PC-3 (cell line): ENCODE measurements around the gene ISCA2. TPM values are rescaled to one million over a fixed set of nuclear protein-coding genes. Genes with fewer than 3 reads are reported as not detected.

ENCODE experiments used
- ATAC-seq: fragments of 200-7000 bp; cut with Tn5 transposase; 2 replicates; pipeline ENCODE4 v1.9.1; 2020; ENCODE audit warnings: mild to moderate bottlenecking, moderate library complexity
- BruUV-seq: library from RNA; stranded (reverse); fragments of 400-500 nt; replicated peaks from 2 replicates; lab custom pipeline; 2021; lab: Mats Ljungman, UMichigan
- CTCF ChIA-PET: fragments of 300-600 bp; sonication (Branson Sonifier 250); formaldehyde crosslinking; loops from one replicate; lab custom pipeline; 2022; ENCODE audit warnings: antibody characterized with exemption; lab: Charles Lee
- POLR2A ChIA-PET: fragments of 300-600 bp; sonication (Branson Sonifier 250); formaldehyde crosslinking; loops from one replicate; lab custom pipeline; 2022; ENCODE audit warnings: antibody characterized with exemption; ENCODE audit not compliant: unreplicated experiment; lab: Charles Lee
- DNase-seq: peaks from one replicate; pipeline ENCODE4 v3.0.0-alpha.2; 2015
- H2AFZ ChIP-seq: fragments of 300-600 bp; sonication (generic); 2 replicates; pipeline ENCODE4 v1.6.0; 2016; ENCODE audit warnings: antibody characterized with exemption, low read length
- H3F3A ChIP-seq: fragments of 300-600 bp; sonication (generic); one replicate; pipeline ENCODE4 v1.6.0; 2017; ENCODE audit warnings: antibody characterized with exemption, low read length, control low read depth, mild to moderate bottlenecking; ENCODE audit not compliant: unreplicated experiment
- H3K27ac ChIP-seq: fragments of 300-600 bp; sonication (generic); 2 replicates; pipeline ENCODE4 v1.5.1; 2016; ENCODE audit warnings: mild to moderate bottlenecking, low read length
- H3K27me3 ChIP-seq: fragments of 300-600 bp; sonication (generic); 2 replicates; pipeline ENCODE4 v1.6.1; 2016; ENCODE audit warnings: low read length, mixed read lengths
- H3K36me3 ChIP-seq: fragments of 300-600 bp; sonication (generic); 2 replicates; pipeline ENCODE4 v1.6.1; 2016; ENCODE audit warnings: low read depth, mixed run types, low read length, mixed read lengths
- H3K4me1 ChIP-seq: fragments of 300-600 bp; sonication (generic); 2 replicates; pipeline ENCODE4 v1.5.1; 2016; ENCODE audit warnings: low read length; ENCODE audit not compliant: insufficient read depth
- H3K4me2 ChIP-seq: fragments of 300-600 bp; sonication (generic); 2 replicates; pipeline ENCODE4 v1.6.0; 2016; ENCODE audit warnings: low read length
- H3K4me3 ChIP-seq: fragments of 300-600 bp; sonication (generic); 2 replicates; pipeline ENCODE4 v1.5.1; 2016; ENCODE audit warnings: mild to moderate bottlenecking, low read length, mixed read lengths
- H3K79me2 ChIP-seq: fragments of 300-600 bp; sonication (generic); 2 replicates; pipeline ENCODE4 v1.6.1; 2017; ENCODE audit warnings: low read length, mixed read lengths
- H3K9ac ChIP-seq: fragments of 300-600 bp; sonication (generic); 2 replicates; pipeline ENCODE4 v1.6.0; 2016; ENCODE audit warnings: mild to moderate bottlenecking, low read length
- H3K9me2 ChIP-seq: fragments of 300-600 bp; sonication (generic); replicated peaks from 2 replicates; pipeline ENCODE4 v1.6.1; 2016; ENCODE audit warnings: mixed run types, low read length, mixed read lengths
- H3K9me3 ChIP-seq: fragments of 300-600 bp; sonication (generic); 2 replicates; pipeline ENCODE4 v1.6.1; 2016; ENCODE audit warnings: low read length, mixed read lengths
- H4K20me1 ChIP-seq: fragments of 300-600 bp; sonication (generic); 2 replicates; pipeline ENCODE4 v1.6.1; 2016; ENCODE audit warnings: low read length, mixed read lengths
- CTCF ChIP-seq: fragments of 300-600 bp; sonication (generic); conservative IDR thresholded peaks from 2 replicates; pipeline ENCODE4 v1.5.1; 2017; ENCODE audit warnings: antibody characterized with exemption, low read depth, mild to moderate bottlenecking, low read length
- EZH2 ChIP-seq: fragments of 300-600 bp; sonication (generic); IDR thresholded peaks from one replicate; pipeline ENCODE4 v1.6.1; 2017; ENCODE audit warnings: antibody characterized with exemption, mild to moderate bottlenecking, low read length; ENCODE audit not compliant: unreplicated experiment
- EZH2phosphoT487 ChIP-seq: fragments of 300-600 bp; sonication (generic); IDR thresholded peaks from 2 replicates; pipeline ENCODE4 v1.6.1; 2018; ENCODE audit warnings: mild to moderate bottlenecking, antibody characterized with exemption, low read length, borderline replicate concordance
- intact Hi-C: fragments of 100-400 bp; cut with micrococcal nuclease; formaldehyde crosslinking; loops from 2 replicates; pipeline ENCODE4 v1.9.0; 2023
- total RNA-seq: library from RNA; depleted of rRNA; stranded (reverse); fragments of >200 nt; gene quantifications from 2 replicates; pipeline ENCODE4 v1.2.3, GENCODE V29; 2014

ISCA2 gene
- total RNA-seq, 1 experiment from 2014 or later, result 30.1 TPM

DNA sequence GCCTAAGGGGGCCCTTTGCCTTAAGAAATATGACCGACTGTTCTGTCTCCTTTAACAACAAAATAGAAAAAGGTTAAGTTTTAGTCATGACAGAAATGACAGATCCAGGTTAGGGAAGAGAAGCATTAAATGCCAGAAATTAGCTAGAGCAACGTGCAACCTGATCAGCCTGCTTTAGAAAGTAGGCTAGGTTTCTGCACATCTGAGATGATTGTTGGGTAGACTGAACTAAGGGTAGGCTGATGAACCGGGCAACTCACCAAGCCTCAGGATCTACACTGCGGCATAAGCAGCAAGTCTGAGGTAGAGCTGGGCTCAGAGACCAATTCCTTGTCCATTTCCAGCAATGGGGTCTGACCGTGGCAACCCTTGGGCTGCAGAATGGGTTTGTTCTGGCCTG is 29.9 kb upstream of the ISCA2 start:
- Histone ChIP-seq H2AFZ (no peak overlapping the region), H3K9me2 (no peaks in the 10 kb centered on the region), H3K9me3 (no peaks in the 10 kb centered on the region), H3K4me1 (no peaks in the 10 kb centered on the region), H3K9ac (no peak overlapping the region), H3K27me3 (no peaks in the 10 kb centered on the region), H3K4me2 (no peak overlapping the region), H4K20me1 (no peaks in the 10 kb centered on the region), H3K27ac (no peak overlapping the region), H3K4me3 (no peak overlapping the region), H3K36me3 (no peaks in the 10 kb centered on the region), H3K79me2 (no peaks in the 10 kb centered on the region), H3F3A (no peaks in the 10 kb centered on the region)
- no peak for TF ChIP-seq CTCF
- TF ChIP-seq EZH2, result no peak
- intact Hi-C loops, result no loop called here
- no TSS peak for BruUV-seq
- no peak for ATAC-seq
- no peak for DNase-seq
- ChIA-PET POLR2A (interaction anchor here (0.7 kb wide), 1 partner anchor 30 kb away, joined by 5 read pairs; the partner anchor contains the start of genes ISCA2 and NPC2), CTCF (no interaction called here)

DNA sequence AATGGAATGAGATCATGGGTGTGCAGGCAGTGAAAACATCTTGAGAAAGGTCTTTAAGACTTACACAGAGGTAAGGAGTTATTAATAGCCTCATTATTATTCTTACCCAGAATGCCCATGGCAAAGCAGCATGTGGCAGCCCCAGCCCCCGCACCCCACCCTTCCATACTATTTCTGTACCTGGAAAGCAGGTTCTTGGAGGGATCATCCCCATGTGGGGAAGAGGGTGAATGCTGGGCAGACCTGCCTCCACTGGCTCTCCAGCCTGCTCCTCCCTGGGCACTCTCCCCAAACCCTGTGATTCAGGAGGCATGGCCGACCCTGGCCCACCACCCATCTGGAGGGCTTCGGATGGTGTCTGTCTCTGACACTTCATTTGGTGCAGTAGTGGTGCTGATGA is 28.8 kb upstream of the ISCA2 start:
- Histone ChIP-seq H3K36me3 (no peaks in the 10 kb centered on the region), H3K9me2 (no peaks in the 10 kb centered on the region), H3F3A (no peaks in the 10 kb centered on the region), H3K4me3 (no peak overlapping the region), H3K27me3 (no peaks in the 10 kb centered on the region), H3K27ac (no peak overlapping the region), H3K4me2 (no peak overlapping the region), H3K9ac (no peak overlapping the region), H3K4me1 (no peaks in the 10 kb centered on the region), H4K20me1 (no peaks in the 10 kb centered on the region), H2AFZ (no peak overlapping the region), H3K79me2 (no peaks in the 10 kb centered on the region), H3K9me3 (no peaks in the 10 kb centered on the region)
- ChIA-PET CTCF (no interaction called here), POLR2A (no interaction called here)
- no TSS peak for BruUV-seq
- intact Hi-C loops, result no loop called here
- DNase-seq (no peak), ATAC-seq (no peak)
- TF ChIP-seq EZH2phosphoT487 (no peak), EZH2 (no peak), CTCF (no peak)

DNA sequence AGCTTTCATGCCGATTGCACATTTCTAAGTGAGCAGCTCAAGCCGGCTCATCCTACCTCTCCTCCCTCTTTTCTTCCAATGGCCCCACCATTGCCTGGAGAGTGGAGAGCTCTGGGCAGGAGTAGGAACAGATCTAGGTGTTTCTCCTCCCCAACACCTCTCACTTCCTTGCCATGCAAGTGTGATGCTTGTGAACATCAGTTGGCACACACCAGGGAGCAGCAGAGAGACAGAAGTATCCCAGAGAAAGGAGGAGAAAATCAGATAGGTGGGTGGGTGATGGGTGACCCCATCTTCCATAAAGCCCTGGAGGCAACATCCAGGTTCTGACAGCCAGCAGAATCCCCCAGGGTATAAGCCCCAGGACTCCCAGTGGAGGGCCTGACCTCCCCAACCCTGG is 28.2 kb upstream of the ISCA2 start:
- Histone ChIP-seq H3F3A (no peaks in the 10 kb centered on the region), H3K9me3 (no peaks in the 10 kb centered on the region), H3K27me3 (no peaks in the 10 kb centered on the region), H4K20me1 (no peaks in the 10 kb centered on the region), H3K4me2 (no peak overlapping the region), H3K4me3 (no peak overlapping the region), H3K79me2 (no peaks in the 10 kb centered on the region), H3K9me2 (no peaks in the 10 kb centered on the region), H3K36me3 (no peaks in the 10 kb centered on the region), H3K9ac (no peak overlapping the region), H3K4me1 (no peaks in the 10 kb centered on the region), H2AFZ (no peak overlapping the region), H3K27ac (no peak overlapping the region)
- BruUV-seq, result no TSS peak
- ChIA-PET CTCF (no interaction called here), POLR2A (no interaction called here)
- DNase-seq (no peak), ATAC-seq (no peak)
- TF ChIP-seq EZH2phosphoT487, result no peak
- no peak for TF ChIP-seq EZH2
- intact Hi-C loops, result no loop called here
